HG02970 (cell line): ENCODE data around the gene GAL3ST3.
A peak's percentile ranks its signal among the peaks of the same experiment; 100 is the strongest.
"Not testable (repeated sequence)": the region's sequence is repeated elsewhere in the genome, so short reads cannot be mapped to it uniquely, and the experiment has no call there.

Source experiments
- ATAC-seq: cut with Tn5 transposase; IDR thresholded peaks from one replicate; pipeline ENCODE4 v1.9.1; 2021; ENCODE audit warnings: mild to moderate bottlenecking, moderate library complexity, moderate number of reproducible peaks; ENCODE audit not compliant: unreplicated experiment, low FRiP score

GAL3ST3 gene

GRCh38 chr11:66014804-66015453, 34.0 kb downstream of the GAL3ST3 start:
- ATAC-seq: no peak

GRCh38 chr11:66013762-66014100, 35.2 kb downstream of the GAL3ST3 start:
- ATAC-seq: no peak

- no peak for ATAC-seq
These were observed 35.8 kb downstream of the GAL3ST3 start for GRCh38 chr11:66012946-66013761.

GRCh38 chr11:66012371-66012945, 36.5 kb downstream of the GAL3ST3 start:
- no peak for ATAC-seq

- no peak for ATAC-seq
These were observed 37.1 kb downstream of the GAL3ST3 start, which contains the start of gene CST6 for GRCh38 chr11:66011785-66012303. Gene CST6, plus strand, starts transcription at chr11:66012008. Its CDS starts 37 bp downstream, at chr11:66012045.

- ATAC-seq: no peak
These were observed 37.6 kb downstream of the GAL3ST3 start for GRCh38 chr11:66011239-66011784.

GRCh38 chr11:66010036-66010435, 38.9 kb downstream of the GAL3ST3 start:
- ATAC-seq: not testable (repeated sequence)

- ATAC-seq: no peak
These were observed 40.4 kb downstream of the GAL3ST3 start for GRCh38 chr11:66008468-66009101.

- ATAC-seq: no peak
These were observed 40.9 kb downstream of the GAL3ST3 start for GRCh38 chr11:66008095-66008467.

GRCh38 chr11:66007201-66007634, 41.7 kb downstream of the GAL3ST3 start:
- ATAC-seq: no peak

GRCh38 chr11:66006891-66007176, 42.1 kb downstream of the GAL3ST3 start:
- no peak for ATAC-seq

GRCh38 chr11:66006134-66006890, 42.6 kb downstream of the GAL3ST3 start:
- ATAC-seq: no peak

GRCh38 chr11:66004186-66004585, 44.8 kb downstream of the GAL3ST3 start:
- ATAC-seq: no peak

GRCh38 chr11:66003291-66003690, 45.7 kb downstream of the GAL3ST3 start:
- ATAC-seq: no peak

GRCh38 chr11:66002648-66003225, 46.2 kb downstream of the GAL3ST3 start:
- peak; percentile 41 for ATAC-seq

GRCh38 chr11:66001942-66002647, 46.9 kb downstream of the GAL3ST3 start, which contains the start of the genes BANF1 and EIF1AD:
Gene BANF1, plus strand, starts transcription at chr11:66002503. Its CDS starts 748 bp downstream, at chr11:66003251.
Gene EIF1AD, minus strand, starts transcription at chr11:66002157. Its CDS starts 1,768 bp downstream, at chr11:66000389.
- peak; percentile 77 for ATAC-seq

- no peak for ATAC-seq
These were observed 51.7 kb downstream of the GAL3ST3 start for GRCh38 chr11:65997286-65997685.

- no peak for ATAC-seq
These were observed 56.9 kb downstream of the GAL3ST3 start for GRCh38 chr11:65992056-65992455.
